Osteoblast (primary cell): ENCODE measurements around the gene TTLL9. TPM values are rescaled to one million over a fixed set of nuclear protein-coding genes. Genes with fewer than 3 reads are reported as not detected.

ENCODE experiments used
- DNase-seq: peaks from one replicate; pipeline ENCODE4 v3.0.0; 2011; ENCODE audit warnings: low spot score, mixed read lengths; ENCODE audit not compliant: insufficient read length; ENCODE audit errors: missing footprints
- H2AFZ ChIP-seq: 2 replicates; pipeline ENCODE4 v1.6.0; 2011; ENCODE audit warnings: mild to moderate bottlenecking, low read length
- H3K27ac ChIP-seq: 2 replicates; pipeline ENCODE4 v1.5.1; 2011; ENCODE audit warnings: mild to moderate bottlenecking, low read depth, low read length, moderate library complexity
- H3K27me3 ChIP-seq: 2 replicates; pipeline ENCODE4 v1.6.0; 2012; ENCODE audit warnings: mild to moderate bottlenecking, control low read depth, inconsistent platforms, low read length, moderate library complexity; ENCODE audit not compliant: insufficient read depth
- H3K36me3 ChIP-seq: 2 replicates; pipeline ENCODE4 v1.5.1; 2011; ENCODE audit warnings: mild to moderate bottlenecking, low read length, control low read depth, moderate library complexity; ENCODE audit not compliant: insufficient read depth
- H3K4me1 ChIP-seq: 2 replicates; pipeline ENCODE4 v1.5.1; 2011; ENCODE audit warnings: mild to moderate bottlenecking, low read length, control low read depth, moderate library complexity; ENCODE audit not compliant: insufficient read depth
- H3K4me2 ChIP-seq: 2 replicates; pipeline ENCODE4 v1.6.0; 2011; ENCODE audit warnings: mild to moderate bottlenecking, low read length; ENCODE audit not compliant: insufficient read depth
- H3K4me3 ChIP-seq: fragments of 200-600 bp; sonication (generic); 3 replicates; pipeline ENCODE4 v1.5.1; 2012; ENCODE audit warnings: mild to moderate bottlenecking, low read length, inconsistent platforms; ENCODE audit not compliant: insufficient read depth
- H3K79me2 ChIP-seq: 2 replicates; pipeline ENCODE4 v1.6.0; 2012; ENCODE audit warnings: mild to moderate bottlenecking, low read length, control low read depth, inconsistent platforms; ENCODE audit not compliant: insufficient read depth
- H3K9me3 ChIP-seq: 2 replicates; pipeline ENCODE4 v1.5.1; 2011; ENCODE audit warnings: low read depth, low read length, control low read depth
- H4K20me1 ChIP-seq: 2 replicates; pipeline ENCODE4 v1.6.0; 2012; ENCODE audit warnings: mild to moderate bottlenecking, low read length, control low read depth; ENCODE audit not compliant: insufficient read depth
- CTCF ChIP-seq: IDR thresholded peaks from 2 replicates; pipeline ENCODE4 v1.5.1; 2011; ENCODE audit warnings: mild to moderate bottlenecking, low read depth, low read length, moderate library complexity; ENCODE audit errors: extremely low read depth
- total RNA-seq: library from RNA; depleted of rRNA; stranded (reverse); fragments of >200 nt; gene quantifications from 2 replicates; pipeline ENCODE4 v1.2.3, GENCODE V29; 2012

TTLL9 gene
- total RNA-seq, 1 donor = 0.72 TPM

GRCh38 chr20:31922181-31922580 is 51.7 kb downstream of the TTLL9 start:
- no peak for TF ChIP-seq CTCF
- Histone ChIP-seq H3K4me1 (no peaks in the 10 kb centered on the region), H3K4me2 (no peak overlapping the region), H3K4me3 (no peak overlapping the region), H3K27ac (no peak overlapping the region), H3K36me3 (no peaks in the 10 kb centered on the region), H3K9me3 (no peaks in the 10 kb centered on the region), H3K79me2 (no peaks in the 10 kb centered on the region), H2AFZ (no peak overlapping the region), H3K27me3 (peaks cover 7% of the 10 kb centered on the region), H4K20me1 (no peaks in the 10 kb centered on the region)
- DNase-seq = no peak

- Histone ChIP-seq H3K4me2 (no peak overlapping the region), H2AFZ (no peak overlapping the region), H3K79me2 (no peaks in the 10 kb centered on the region), H3K36me3 (no peaks in the 10 kb centered on the region), H3K4me3 (no peak overlapping the region), H3K27ac (no peak overlapping the region), H4K20me1 (no peaks in the 10 kb centered on the region), H3K4me1 (no peaks in the 10 kb centered on the region), H3K27me3 (peaks cover 5% of the 10 kb centered on the region), H3K9me3 (no peaks in the 10 kb centered on the region)
- DNase-seq = no peak
- TF ChIP-seq CTCF = no peak
Observed at GRCh38 chr20:31922588-31922987, 52.2 kb downstream of the TTLL9 start.

- H4K20me1 ChIP-seq = no peaks in the 10 kb centered on the region
- no peaks in the 10 kb centered on the region for H3K79me2 ChIP-seq
- H3K36me3 ChIP-seq = no peaks in the 10 kb centered on the region
- H3K4me2 ChIP-seq = no peak overlapping the region
- no peak overlapping the region for H3K4me3 ChIP-seq
- H3K4me1 ChIP-seq = no peaks in the 10 kb centered on the region
- H2AFZ ChIP-seq = no peak overlapping the region
- H3K27me3 ChIP-seq = peaks cover 5% of the 10 kb centered on the region
- H3K9me3 ChIP-seq = no peaks in the 10 kb centered on the region
- DNase-seq = no peak
- no peak for TF ChIP-seq CTCF
- H3K27ac ChIP-seq = no peak overlapping the region
Observed at GRCh38 chr20:31923388-31924331, 53.2 kb downstream of the TTLL9 start.

- H2AFZ ChIP-seq = no peak overlapping the region
- H3K27me3 ChIP-seq = peaks cover 7% of the 10 kb centered on the region
- H3K4me1 ChIP-seq = no peaks in the 10 kb centered on the region
- no peaks in the 10 kb centered on the region for H3K79me2 ChIP-seq
- H3K9me3 ChIP-seq = no peaks in the 10 kb centered on the region
- H3K4me2 ChIP-seq = no peak overlapping the region
- no peaks in the 10 kb centered on the region for H4K20me1 ChIP-seq
- no peak overlapping the region for H3K4me3 ChIP-seq
- no peaks in the 10 kb centered on the region for H3K36me3 ChIP-seq
- no peak overlapping the region for H3K27ac ChIP-seq
- no peak for TF ChIP-seq CTCF
- no peak for DNase-seq
Observed at GRCh38 chr20:31924561-31924960, 54.1 kb downstream of the TTLL9 start.
